IMR-90 (cell line): Measurements from ENCODE around the gene PRPS1. TPM values are rescaled to one million over a fixed set of nuclear protein-coding genes. Genes with fewer than 3 reads are reported as not detected.

Experiments used
- ATAC-seq: fragments of 200-7000 bp; cut with Tn5 transposase; 2 replicates; pipeline ENCODE4 v1.9.1; 2020; ENCODE audit warnings: low read depth, mild to moderate bottlenecking, moderate library complexity
- BruUV-seq: library from RNA; stranded (reverse); fragments of 400-500 nt; replicated peaks from 2 replicates; lab custom pipeline; 2021; lab: Mats Ljungman, UMichigan
- CTCF ChIA-PET: fragments of 300-600 bp; formaldehyde crosslinking; extraction: SDS; loops from one replicate; lab custom pipeline; 2021; ENCODE audit warnings: antibody characterized with exemption; lab: Yijun Ruan, JAX
- POLR2A ChIA-PET: fragments of 300-600 bp; sonication (Branson Sonifier 250); formaldehyde crosslinking; loops from one replicate; lab custom pipeline; 2022; ENCODE audit warnings: antibody characterized with exemption; ENCODE audit not compliant: unreplicated experiment; lab: Charles Lee
- DNase-seq: peaks from one replicate; pipeline ENCODE4 v3.0.0; 2013
- H2AFZ ChIP-seq: replicated peaks from 2 replicates; pipeline ENCODE3; 2013; ENCODE audit warnings: low read length, mild to moderate bottlenecking; ENCODE audit not compliant: poor library complexity
- H2AK5ac ChIP-seq: 2 replicates; pipeline ENCODE4 v1.6.1; 2013; ENCODE audit warnings: low read depth, low read length, inconsistent platforms
- H2AK9ac ChIP-seq: replicated peaks from 2 replicates; pipeline ENCODE3; 2013; ENCODE audit warnings: mild to moderate bottlenecking, low read depth, low read length, moderate library complexity; ENCODE audit not compliant: poor library complexity
- H2BK120ac ChIP-seq: 2 replicates; pipeline ENCODE4 v1.6.1; 2013; ENCODE audit warnings: low read depth, low read length, inconsistent platforms
- H2BK15ac ChIP-seq: 3 replicates; pipeline ENCODE4 v1.6.1; 2013; ENCODE audit warnings: low read depth, low read length, inconsistent platforms
- H2BK20ac ChIP-seq: 2 replicates; pipeline ENCODE4 v1.6.1; 2013; ENCODE audit warnings: low read depth, mild to moderate bottlenecking, inconsistent platforms, low read length, moderate library complexity
- H2BK5ac ChIP-seq: 2 replicates; pipeline ENCODE4 v1.6.1; 2013; ENCODE audit warnings: mild to moderate bottlenecking, low read depth, low read length, inconsistent platforms; ENCODE audit not compliant: poor library complexity, severe bottlenecking
- H3K14ac ChIP-seq: replicated peaks from 2 replicates; pipeline ENCODE4 v1.6.1; 2013; ENCODE audit warnings: low read depth, low read length, inconsistent platforms
- H3K18ac ChIP-seq: 2 replicates; pipeline ENCODE4 v1.6.1; 2013; ENCODE audit warnings: low read depth, low read length, control low read depth
- H3K23ac ChIP-seq: 2 replicates; pipeline ENCODE4 v1.6.1; 2013; ENCODE audit warnings: low read depth, low read length, inconsistent platforms
- H3K27ac ChIP-seq: 2 replicates; pipeline ENCODE4 v1.5.1; 2013; ENCODE audit warnings: mild to moderate bottlenecking, control low read depth, low read length; ENCODE audit not compliant: insufficient read depth
- H3K27me3 ChIP-seq: 2 replicates; pipeline ENCODE4 v1.6.1; 2013; ENCODE audit warnings: low read length; ENCODE audit not compliant: control insufficient read depth, insufficient read depth
- H3K36me3 ChIP-seq: 2 replicates; pipeline ENCODE4 v1.6.1; 2013; ENCODE audit warnings: low read length, mixed read lengths; ENCODE audit not compliant: control insufficient read depth, insufficient read depth
- H3K4ac ChIP-seq: 2 replicates; pipeline ENCODE4 v1.6.1; 2013; ENCODE audit warnings: low read depth, low read length, inconsistent platforms
- H3K4me1 ChIP-seq: 2 replicates; pipeline ENCODE4 v1.6.1; 2013; ENCODE audit warnings: low read length, mixed read lengths; ENCODE audit not compliant: control insufficient read depth, insufficient read depth
- H3K4me2 ChIP-seq: 2 replicates; pipeline ENCODE4 v1.6.1; 2013; ENCODE audit warnings: low read depth, mild to moderate bottlenecking, control low read depth, low read length, moderate library complexity
- H3K4me3 ChIP-seq: 2 replicates; pipeline ENCODE4 v1.5.1; 2013; ENCODE audit warnings: low read depth, mild to moderate bottlenecking, control low read depth, low read length, moderate library complexity; ENCODE audit not compliant: insufficient read depth
- H3K56ac ChIP-seq: 2 replicates; pipeline ENCODE4 v1.6.1; 2013; ENCODE audit warnings: low read length, inconsistent platforms; ENCODE audit not compliant: insufficient read depth; ENCODE audit errors: extremely low read depth
- H3K79me1 ChIP-seq, 2 experiments: 2 replicates each; pipeline ENCODE4 v1.6.1; 2013; ENCODE audit warnings: low read length in 2 of 2, inconsistent platforms in 1 of 2, low read depth in 1 of 2
- H3K9ac ChIP-seq: 2 replicates; pipeline ENCODE4 v1.6.1; 2013; ENCODE audit warnings: low read depth, low read length, control low read depth
- H3K9me1 ChIP-seq: 2 replicates; pipeline ENCODE4 v1.6.1; 2013; ENCODE audit warnings: low read length, inconsistent platforms; ENCODE audit not compliant: insufficient read depth
- H3K9me3 ChIP-seq: 2 replicates; pipeline ENCODE4 v1.6.1; 2013; ENCODE audit warnings: low read length; ENCODE audit not compliant: control insufficient read depth, insufficient read depth
- H4K20me1 ChIP-seq: 2 replicates; pipeline ENCODE4 v1.6.1; 2013; ENCODE audit warnings: low read length, inconsistent platforms; ENCODE audit not compliant: insufficient read depth
- H4K5ac ChIP-seq: 2 replicates; pipeline ENCODE4 v1.6.1; 2013; ENCODE audit warnings: mild to moderate bottlenecking, low read depth, low read length, control low read depth
- H4K8ac ChIP-seq, 2 experiments: 2 replicates each; pipeline ENCODE4 v1.6.1; 2013; ENCODE audit warnings: low read depth in 2 of 2, low read length in 2 of 2, control low read depth in 1 of 2, inconsistent platforms in 1 of 2
- H4K91ac ChIP-seq: 2 replicates; pipeline ENCODE4 v1.6.1; 2013; ENCODE audit warnings: low read depth, low read length, inconsistent platforms; ENCODE audit not compliant: insufficient read depth
- BHLHE40 ChIP-seq: fragments of 150-350 bp; IDR thresholded peaks from 2 replicates; pipeline ENCODE4 v1.6.1; 2016; ENCODE audit warnings: mild to moderate bottlenecking, low read depth, low read length
- CEBPB ChIP-seq: IDR thresholded peaks from 2 replicates; pipeline ENCODE4 v1.6.1; 2012; ENCODE audit warnings: low read depth, low read length, improper control_type of control experiment
- CHD1 ChIP-seq: IDR thresholded peaks from 2 replicates; pipeline ENCODE4 v1.6.1; 2012; ENCODE audit warnings: low read depth, low read length, improper control_type of control experiment
- ELK1 ChIP-seq: fragments of 150-350 bp; IDR thresholded peaks from 2 replicates; pipeline ENCODE4 v1.6.1; 2016; ENCODE audit warnings: low read depth, mild to moderate bottlenecking, low read length, moderate library complexity, borderline replicate concordance
- FOS ChIP-seq: fragments of 150-350 bp; IDR thresholded peaks from 2 replicates; pipeline ENCODE4 v1.6.1; 2016; ENCODE audit warnings: low read depth, low read length
- MAFK ChIP-seq: IDR thresholded peaks from 2 replicates; pipeline ENCODE4 v1.6.1; 2012; ENCODE audit warnings: low read depth, low read length, improper control_type of control experiment
- MAZ ChIP-seq: IDR thresholded peaks from 2 replicates; pipeline ENCODE4 v1.6.1; 2012; ENCODE audit warnings: low read depth, mild to moderate bottlenecking, low read length, improper control_type of control experiment, moderate library complexity, borderline replicate concordance
- MXI1 ChIP-seq: IDR thresholded peaks from 2 replicates; pipeline ENCODE4 v1.6.1; 2012; ENCODE audit warnings: low read depth, mild to moderate bottlenecking, low read length, moderate library complexity, borderline replicate concordance
- NFE2L2 ChIP-seq: fragments of 150-350 bp; IDR thresholded peaks from 2 replicates; pipeline ENCODE4 v1.6.1; 2016; ENCODE audit warnings: low read depth, mild to moderate bottlenecking, low read length
- POLR2A ChIP-seq: IDR thresholded peaks from 2 replicates; pipeline ENCODE4 v1.6.1; 2012; ENCODE audit warnings: mild to moderate bottlenecking, low read depth, low read length
- RAD21 ChIP-seq: IDR thresholded peaks from 2 replicates; pipeline ENCODE4 v1.6.1; 2012; ENCODE audit warnings: low read length, improper control_type of control experiment
- RCOR1 ChIP-seq: IDR thresholded peaks from 2 replicates; pipeline ENCODE4 v1.6.1; 2012; ENCODE audit warnings: mild to moderate bottlenecking, low read length, improper control_type of control experiment; ENCODE audit not compliant: insufficient replicate concordance
- RFX5 ChIP-seq: IDR thresholded peaks from 2 replicates; pipeline ENCODE4 v1.8.0; 2012; ENCODE audit warnings: low read depth, mild to moderate bottlenecking, low read length, moderate library complexity
- SMC3 ChIP-seq: fragments of 150-350 bp; IDR thresholded peaks from 2 replicates; pipeline ENCODE4 v1.6.1; 2016; ENCODE audit warnings: low read depth, mild to moderate bottlenecking, antibody characterized with exemption, low read length, moderate library complexity
- USF2 ChIP-seq: fragments of 150-350 bp; IDR thresholded peaks from 2 replicates; pipeline ENCODE4 v1.6.1; 2017; ENCODE audit warnings: mild to moderate bottlenecking, antibody characterized with exemption, low read length, low read depth
- WGBS, 2 experiments: methylation state at CpG; one replicate each; pipeline versions ENCODE4 v1.1.5 to v1.1.7; 2013; ENCODE audit warnings: missing lambda C conversion rate in 2 of 2; ENCODE audit not compliant: insufficient read length in 1 of 2; ENCODE audit errors: extremely low coverage in 2 of 2; 5-methylcytosine and 5-hydroxymethylcytosine counted together
- dilution Hi-C: fragments of 300-500 bp; cut with HindIII; formaldehyde crosslinking; loops from one replicate; pipeline ENCODE4 v1.14.3; 2018; ENCODE audit warnings: low sequenced_read_pairs; ENCODE audit not compliant: unreplicated experiment
- in situ Hi-C: fragments of 300-500 bp; cut with MboI; formaldehyde crosslinking; loops from 3 replicates; pipeline ENCODE4 v1.14.3; 2019; ENCODE audit warnings: low sequenced_read_pairs, inconsistent platforms, mixed read lengths
- intact Hi-C: fragments of 100-400 bp; cut with micrococcal nuclease; formaldehyde crosslinking; loops from 2 replicates; pipeline ENCODE4 v1.10.0; 2022
- polyA plus RNA-seq, 3 experiments: library from polyadenylated mRNA; depleted of rRNA; stranded (reverse); fragments of >200 nt; gene quantifications; 2 replicates each; pipeline ENCODE4 v1.2.3, GENCODE V29; 2012; ENCODE audit warnings: low replicate concordance in 1 of 3
- total RNA-seq: library from RNA; depleted of rRNA; stranded (reverse); fragments of >200 nt; gene quantifications from 2 replicates; pipeline ENCODE4 v1.2.3, GENCODE V29; 2012
- TF ChIP-seq, protein P1 (sequence below): conservative IDR thresholded peaks from 2 replicates; pipeline ENCODE4 v1.5.1; 2012; ENCODE audit warnings: mild to moderate bottlenecking, low read depth, low read length, improper control_type of control experiment

PRPS1 gene
- total and polyA plus RNA-seq, 2 of the 4 experiments (the other 2 are of a cell fraction): 118 to 137 TPM

DNA sequence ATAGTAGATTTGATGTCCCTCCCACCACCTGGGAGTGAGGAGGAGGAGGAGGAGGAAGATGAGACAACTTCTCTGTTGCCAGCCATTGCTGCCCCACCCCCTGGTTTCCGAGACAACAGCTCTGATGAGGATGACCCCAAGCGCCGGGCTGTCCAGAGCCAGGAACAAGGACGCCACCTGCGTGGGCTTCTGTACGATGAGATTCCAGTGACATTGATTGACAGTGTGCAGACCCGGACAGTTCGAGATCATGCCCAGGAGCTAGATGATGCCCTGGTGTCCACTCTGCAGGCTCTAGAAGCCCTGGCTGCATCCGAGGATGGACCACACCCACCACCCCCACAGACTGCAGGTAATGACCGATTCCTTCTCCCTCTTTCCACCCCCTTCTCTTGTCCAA is 30.5 kb upstream of the PRPS1 start:
- Histone ChIP-seq H3K4ac (no peak overlapping the region), H3K9me3 (no peaks in the 10 kb centered on the region), H3K27ac (no peak overlapping the region), H2BK15ac (no peak overlapping the region), H3K4me2 (no peak overlapping the region), H3K9ac (no peak overlapping the region), H3K18ac (no peak overlapping the region), H2BK5ac (no peak overlapping the region), H3K4me1 (no peaks in the 10 kb centered on the region), H4K5ac (no peak overlapping the region), H4K20me1 (no peaks in the 10 kb centered on the region), H3K14ac (no peak overlapping the region), H4K91ac (no peak overlapping the region), H4K8ac (no peak overlapping the region), H3K4me3 (no peak overlapping the region), H3K9me1 (no peaks in the 10 kb centered on the region), H3K56ac (no peak overlapping the region), H2BK120ac (no peak overlapping the region), H2BK20ac (no peak overlapping the region), H3K23ac (no peak overlapping the region), H2AFZ (no peak overlapping the region), H3K79me1 (no peaks in the 10 kb centered on the region), H3K36me3 (no peaks in the 10 kb centered on the region), H2AK5ac (no peak overlapping the region), H3K27me3 (no peaks in the 10 kb centered on the region; the same call in none of the 2 replicates), H2AK9ac (no peak overlapping the region)
- ATAC-seq: no peak
- in situ Hi-C loops (no loop called here), intact Hi-C loops (no loop called here), dilution Hi-C loops (no loop called here)
- DNase-seq: no peak
- no TSS peak for BruUV-seq
- ChIA-PET POLR2A (no interaction called here), CTCF (no interaction called here)
- WGBS, 2 experiments: 88% methylated on average over 5 of the region's 10 CpGs; no CpG with 5 or more reads in 1 of the 2 experiments
- TF ChIP-seq FOS: no peak
- no peak for TF ChIP-seq POLR2A
- no peak for TF ChIP-seq CEBPB
- no peak for TF ChIP-seq MXI1
- no peak for TF ChIP-seq ELK1
- no peak for TF ChIP-seq USF2
- TF ChIP-seq MAFK: no peak
- no peak for TF ChIP-seq MAZ
- no peak for TF ChIP-seq CHD1
- TF ChIP-seq RCOR1: no peak
- no peak for TF ChIP-seq RFX5
- TF ChIP-seq BHLHE40: no peak
- no peak for TF ChIP-seq RAD21
- no peak for TF ChIP-seq NFE2L2
- TF ChIP-seq, protein P1, sequence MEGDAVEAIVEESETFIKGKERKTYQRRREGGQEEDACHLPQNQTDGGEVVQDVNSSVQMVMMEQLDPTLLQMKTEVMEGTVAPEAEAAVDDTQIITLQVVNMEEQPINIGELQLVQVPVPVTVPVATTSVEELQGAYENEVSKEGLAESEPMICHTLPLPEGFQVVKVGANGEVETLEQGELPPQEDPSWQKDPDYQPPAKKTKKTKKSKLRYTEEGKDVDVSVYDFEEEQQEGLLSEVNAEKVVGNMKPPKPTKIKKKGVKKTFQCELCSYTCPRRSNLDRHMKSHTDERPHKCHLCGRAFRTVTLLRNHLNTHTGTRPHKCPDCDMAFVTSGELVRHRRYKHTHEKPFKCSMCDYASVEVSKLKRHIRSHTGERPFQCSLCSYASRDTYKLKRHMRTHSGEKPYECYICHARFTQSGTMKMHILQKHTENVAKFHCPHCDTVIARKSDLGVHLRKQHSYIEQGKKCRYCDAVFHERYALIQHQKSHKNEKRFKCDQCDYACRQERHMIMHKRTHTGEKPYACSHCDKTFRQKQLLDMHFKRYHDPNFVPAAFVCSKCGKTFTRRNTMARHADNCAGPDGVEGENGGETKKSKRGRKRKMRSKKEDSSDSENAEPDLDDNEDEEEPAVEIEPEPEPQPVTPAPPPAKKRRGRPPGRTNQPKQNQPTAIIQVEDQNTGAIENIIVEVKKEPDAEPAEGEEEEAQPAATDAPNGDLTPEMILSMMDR: no peak
- no peak for TF ChIP-seq SMC3
